ENCODE measurements around the gene GLP2R.

DNA sequence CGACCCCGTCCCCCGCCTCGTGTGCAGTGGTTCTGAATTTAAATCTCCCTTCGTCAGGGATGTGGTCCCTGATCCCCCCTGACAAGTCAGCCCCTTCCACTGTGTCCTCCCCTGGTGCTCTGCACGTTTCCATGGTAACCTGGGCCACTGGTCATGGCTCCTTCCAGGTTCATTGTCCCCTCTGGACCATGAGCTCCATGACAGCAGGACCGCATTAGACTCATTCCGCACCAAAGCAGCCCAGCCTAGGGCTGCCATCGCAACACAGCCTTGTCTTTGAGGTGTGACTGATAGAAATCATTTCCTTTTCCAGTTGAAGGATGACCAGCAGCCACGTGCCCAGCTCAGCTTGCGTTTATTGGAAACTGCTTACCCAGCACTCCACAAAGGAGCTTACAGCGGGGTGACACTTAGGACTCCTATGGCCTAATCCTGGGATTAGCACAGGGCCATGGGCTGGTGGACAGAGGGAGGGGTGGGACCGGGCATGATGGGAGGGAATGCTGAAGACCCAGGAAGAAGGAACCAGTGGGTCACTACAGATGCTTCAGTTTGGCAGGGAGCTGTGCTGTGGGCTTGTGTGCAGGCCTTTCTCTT lies 71.7 kb downstream of the GLP2R start:
- no peak for TF ChIP-seq POLR2A (IDR thresholded peaks at IDR 0.05)
- TF ChIP-seq, protein P1, sequence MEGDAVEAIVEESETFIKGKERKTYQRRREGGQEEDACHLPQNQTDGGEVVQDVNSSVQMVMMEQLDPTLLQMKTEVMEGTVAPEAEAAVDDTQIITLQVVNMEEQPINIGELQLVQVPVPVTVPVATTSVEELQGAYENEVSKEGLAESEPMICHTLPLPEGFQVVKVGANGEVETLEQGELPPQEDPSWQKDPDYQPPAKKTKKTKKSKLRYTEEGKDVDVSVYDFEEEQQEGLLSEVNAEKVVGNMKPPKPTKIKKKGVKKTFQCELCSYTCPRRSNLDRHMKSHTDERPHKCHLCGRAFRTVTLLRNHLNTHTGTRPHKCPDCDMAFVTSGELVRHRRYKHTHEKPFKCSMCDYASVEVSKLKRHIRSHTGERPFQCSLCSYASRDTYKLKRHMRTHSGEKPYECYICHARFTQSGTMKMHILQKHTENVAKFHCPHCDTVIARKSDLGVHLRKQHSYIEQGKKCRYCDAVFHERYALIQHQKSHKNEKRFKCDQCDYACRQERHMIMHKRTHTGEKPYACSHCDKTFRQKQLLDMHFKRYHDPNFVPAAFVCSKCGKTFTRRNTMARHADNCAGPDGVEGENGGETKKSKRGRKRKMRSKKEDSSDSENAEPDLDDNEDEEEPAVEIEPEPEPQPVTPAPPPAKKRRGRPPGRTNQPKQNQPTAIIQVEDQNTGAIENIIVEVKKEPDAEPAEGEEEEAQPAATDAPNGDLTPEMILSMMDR (IDR thresholded peaks at IDR 0.05): no peak
